K562 (cell line): Measurements from ENCODE around the gene RPS6KL1. TPM values are rescaled to one million over a fixed set of nuclear protein-coding genes. Genes with fewer than 3 reads are reported as not detected.

Source experiments
- ATAC-seq: fragments of 200-7000 bp; cut with Tn5 transposase; 3 replicates; pipeline ENCODE4 v1.9.1; 2020; ENCODE audit warnings: moderate library complexity
- BruUV-seq: library from RNA; stranded (reverse); fragments of 400-500 nt; replicated peaks from 2 replicates; lab custom pipeline; 2021; lab: Mats Ljungman, UMichigan
- CTCF ChIA-PET: fragments of 300-600 bp; formaldehyde crosslinking; extraction: SDS; loops from one replicate; lab custom pipeline; 2021; ENCODE audit warnings: low intra/inter-chr PET ratio; lab: Yijun Ruan, JAX
- POLR2A ChIA-PET: fragments of 300-600, 350-650 bp; sonication (Branson Sonifier 250); formaldehyde crosslinking; extraction: SDS; loops from one replicate; lab custom pipeline; 2021; ENCODE audit warnings: antibody characterized with exemption, inconsistent platforms; lab: Yijun Ruan, JAX
- DNase-seq, 4 experiments: peaks; one replicate each; pipeline versions ENCODE4 v3.0.0 to v3.0.0-alpha.2; 2011 to 2018; ENCODE audit warnings: low spot score in 3 of 4, mixed read lengths in 3 of 4; ENCODE audit errors: extremely low read depth in 1 of 4
- FAIRE-seq: peaks from 2 replicates; lab custom pipeline; 2011; peaks lifted over from hg19 to GRCh38; lab: Jason Lieb, UNC
- H2AFZ ChIP-seq: 2 replicates; pipeline ENCODE4 v1.6.0; 2011; ENCODE audit warnings: low read depth, low read length, control low read depth, inconsistent platforms
- H3K27ac ChIP-seq: fragments of 200-600 bp; 3 replicates; pipeline ENCODE4 v1.8.0; 2011; ENCODE audit warnings: low read depth, mild to moderate bottlenecking, control low read depth, inconsistent platforms, low read length, moderate library complexity, mixed read lengths; ENCODE audit errors: extremely low read depth
- H3K27me3 ChIP-seq, 2 experiments: fragments of 300-600 bp in 1 of 2; 2 replicates in 1 of 2; 3 replicates in 1 of 2; pipeline versions ENCODE4 v1.6.0 to v1.8.0; 2011; ENCODE audit warnings: inconsistent platforms in 2 of 2, low read length in 2 of 2, mild to moderate bottlenecking in 1 of 2, mixed read lengths in 1 of 2, moderate library complexity in 1 of 2; ENCODE audit not compliant: control insufficient read depth in 2 of 2, insufficient read depth in 2 of 2
- H3K36me3 ChIP-seq: fragments of 300-600 bp; 3 replicates; pipeline ENCODE4 v1.8.0; 2011; ENCODE audit warnings: mild to moderate bottlenecking, low read length, inconsistent platforms; ENCODE audit not compliant: control insufficient read depth, insufficient read depth
- H3K4me1 ChIP-seq, 2 experiments: fragments of 200-600 bp in 1 of 2; replicated peaks in 1 of 2; 2 replicates in 1 of 2; 3 replicates in 1 of 2; pipeline versions ENCODE4 v1.5.1 to v1.8.0; 2011; ENCODE audit warnings: inconsistent platforms in 2 of 2, low read length in 2 of 2, mild to moderate bottlenecking in 1 of 2, mixed read lengths in 1 of 2, moderate library complexity in 1 of 2; ENCODE audit not compliant: control insufficient read depth in 2 of 2, insufficient read depth in 2 of 2
- H3K4me2 ChIP-seq: 2 replicates; pipeline ENCODE4 v1.6.1; 2011; ENCODE audit warnings: low read length, control low read depth, inconsistent platforms, mixed read lengths; ENCODE audit not compliant: insufficient read depth
- H3K4me3 ChIP-seq: fragments of 200-600 bp; sonication (generic), shearing (Covaris generic); 2 replicates; pipeline ENCODE4 v1.5.1; 2016; ENCODE audit warnings: control low read depth, inconsistent platforms
- H3K79me2 ChIP-seq: fragments of 200-600 bp; 3 replicates; pipeline ENCODE4 v1.8.0; 2011; ENCODE audit warnings: low read length, inconsistent platforms; ENCODE audit not compliant: control insufficient read depth, insufficient read depth
- H3K9ac ChIP-seq, 2 experiments: 2 replicates each; pipeline versions ENCODE4 v1.6.0 to v1.6.1; 2011; ENCODE audit warnings: low read depth in 2 of 2, low read length in 2 of 2, control low read depth in 1 of 2, inconsistent platforms in 1 of 2, mild to moderate bottlenecking in 1 of 2, mixed read lengths in 1 of 2; ENCODE audit not compliant: insufficient read depth in 1 of 2
- H3K9me1 ChIP-seq: one replicate; pipeline ENCODE4 v1.6.0; 2011; ENCODE audit warnings: inconsistent platforms, mild to moderate bottlenecking, low read length, moderate library complexity; ENCODE audit not compliant: control insufficient read depth, insufficient read depth
- H3K9me3 ChIP-seq: replicated peaks from 2 replicates; pipeline ENCODE4 v1.5.1; 2011; ENCODE audit warnings: low read depth, low read length, inconsistent platforms; ENCODE audit not compliant: control insufficient read depth, insufficient read depth
- H4K20me1 ChIP-seq: replicated peaks from 2 replicates; pipeline ENCODE4 v1.6.1; 2011; ENCODE audit warnings: low read length, inconsistent platforms, mixed read lengths; ENCODE audit not compliant: control insufficient read depth, insufficient read depth
- CREB3 ChIP-seq: fragments of 450-650 bp; conservative IDR thresholded peaks from 2 replicates; pipeline ENCODE4 v1.6.1; 2016; ENCODE audit warnings: missing genetic modification characterization, low read depth, mild to moderate bottlenecking, missing compliant biosample characterization, moderate library complexity
- SP2 ChIP-seq: IDR thresholded peaks from 2 replicates; pipeline ENCODE4 v1.6.1; 2011; ENCODE audit warnings: mild to moderate bottlenecking, low read depth, low read length, moderate library complexity; ENCODE audit not compliant: poor library complexity, severe bottlenecking; ENCODE audit errors: extremely low read depth
- ZNF277 ChIP-seq: fragments of 250-450 bp; sonication (Bioruptor Pico); IDR thresholded peaks from 2 replicates; pipeline ENCODE4 v1.8.0; 2022; ENCODE audit warnings: inconsistent platforms, mild to moderate bottlenecking, moderate library complexity, borderline replicate concordance
- ZNF764 ChIP-seq: fragments of 250-450 bp; sonication (Bioruptor Pico); IDR thresholded peaks from 2 replicates; pipeline ENCODE4 v1.4.0; 2020; ENCODE audit warnings: low read depth, mild to moderate bottlenecking, moderate library complexity
- WGBS: fragments of 100-300 bp; shearing (Covaris generic); methylation state at CpG from one replicate; pipeline ENCODE4 v1.1.6; 2016; ENCODE audit warnings: low coverage, mixed read lengths; ENCODE audit not compliant: insufficient coverage; ENCODE audit errors: missing lambda C conversion rate; 5-methylcytosine and 5-hydroxymethylcytosine counted together
- in situ Hi-C: fragments of 300-500 bp; cut with MboI; formaldehyde crosslinking; loops from 4 replicates; pipeline ENCODE4 v1.15.0; 2018; ENCODE audit warnings: inconsistent platforms, mixed read lengths
- intact Hi-C: fragments of 100-400 bp; cut with micrococcal nuclease; formaldehyde crosslinking; loops from 2 replicates; pipeline ENCODE4 v1.14.2; 2022
- polyA plus RNA-seq, 8 experiments: library from polyadenylated mRNA; depleted of rRNA in 4 of 8; stranded (reverse) in 5 of 8; unstranded in 3 of 8; fragments of >200 nt; fragmentation: Nextera tagmentation in 2 of 8; fragmentation: Illumina TruSeq in 1 of 8; extraction: Ambion mirVana in 2 of 8; extraction: Trizol in 1 of 8; gene quantifications; 2 replicates each; pipeline versions ENCODE4 v1.2.1 to v1.2.3, GENCODE V29; 2011 to 2014; ENCODE audit warnings: inconsistent platforms in 1 of 8, missing spikeins in 1 of 8
- total RNA-seq, 7 experiments: library from RNA; depleted of rRNA in 6 of 7; stranded (reverse); fragments of >200 nt in 6 of 7; fragmentation: Illumina TruSeq in 2 of 7; extraction: Trizol in 2 of 7; gene quantifications; 2 replicates each; pipeline versions ENCODE4 v1.2.1 to v1.2.3, GENCODE V29; 2011 to 2021; ENCODE audit warnings: low replicate concordance in 1 of 7
- TF ChIP-seq, protein P1 (sequence below): fragments of 200-600 bp; sonication (generic); IDR thresholded peaks from one replicate; pipeline ENCODE4 v1.6.1; 2012; ENCODE audit warnings: mild to moderate bottlenecking, low read depth, low read length, inconsistent platforms

RPS6KL1 gene
- total and polyA plus RNA-seq, 9 of the 15 experiments (the other 6 are each of a cell fraction or from before 2014, with no cell fraction given): 0.91 to 15.5 (median 8.1) TPM

DNA sequence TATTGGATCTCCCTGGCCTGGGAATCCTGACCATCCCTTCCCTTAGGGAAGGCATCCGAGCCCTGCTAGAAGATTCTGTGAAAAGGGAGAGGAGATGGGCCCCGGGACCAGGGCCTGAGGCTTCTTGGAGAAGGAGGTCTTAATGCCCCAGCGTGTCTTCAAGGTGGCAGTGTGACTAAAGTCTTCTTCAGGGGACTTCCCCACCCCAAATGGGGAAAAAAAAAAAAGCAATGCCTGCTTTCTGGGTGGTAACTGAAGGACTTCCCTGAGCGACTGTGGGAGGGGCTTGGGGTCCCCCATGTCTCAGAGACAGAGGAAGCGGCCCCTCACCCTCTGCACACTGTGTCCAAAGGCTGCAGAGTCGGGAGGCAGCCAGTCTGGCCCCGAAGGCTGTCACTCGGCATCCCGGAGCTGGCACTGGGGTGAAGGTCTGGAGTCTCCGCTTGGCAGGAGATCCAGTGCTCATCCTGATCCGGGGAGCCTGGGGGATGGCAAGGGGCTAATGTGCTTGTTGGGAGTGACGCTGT is 40.2 kb upstream of the RPS6KL1 start:
- H3K4me2 ChIP-seq: no peak overlapping the region
- H3K9me3 ChIP-seq: no peaks in the 10 kb centered on the region
- H2AFZ ChIP-seq: no peak overlapping the region
- ATAC-seq: no peak
- no peaks in the 10 kb centered on the region for H3K9me1 ChIP-seq
- intact Hi-C loops (no loop called here), in situ Hi-C loops (no loop called here)
- no peak overlapping the region for H3K27ac ChIP-seq
- no peaks in the 10 kb centered on the region for H4K20me1 ChIP-seq
- FAIRE-seq: no peak
- peaks cover 8 to 9% of the 10 kb centered on the region in 2 experiments; a peak in 3 of 5 replicates for H3K4me1 ChIP-seq
- no peak overlapping the region for H3K4me3 ChIP-seq
- POLR2A ChIA-PET: interaction anchor here (0.6 to 2.6 kb wide), 3 partner anchors 8 to 133 kb away, joined by 3 to 8 read pairs (median 5); partner anchors contain the start of gene PGF
- WGBS: 35% methylated on average over 7 of the region's 12 CpGs
- no peak for DNase-seq
- no peaks in the 10 kb centered on the region for H3K79me2 ChIP-seq
- BruUV-seq: no TSS peak
- H3K36me3 ChIP-seq: no peaks in the 10 kb centered on the region
- CTCF ChIA-PET: no interaction called here
- H3K27me3 ChIP-seq: no peaks in the 10 kb centered on the region
- H3K9ac ChIP-seq: peak overlapping the region in 1 of 2 experiments; percentile 45; a peak in 2 of 4 replicates
- TF ChIP-seq CREB3 (tag): no peak
- no peak for TF ChIP-seq ZNF764 (CRISPR knock-in tag)
- TF ChIP-seq ZNF277 (CRISPR knock-in tag): no peak
- no peak for TF ChIP-seq SP2
- TF ChIP-seq, protein P1, sequence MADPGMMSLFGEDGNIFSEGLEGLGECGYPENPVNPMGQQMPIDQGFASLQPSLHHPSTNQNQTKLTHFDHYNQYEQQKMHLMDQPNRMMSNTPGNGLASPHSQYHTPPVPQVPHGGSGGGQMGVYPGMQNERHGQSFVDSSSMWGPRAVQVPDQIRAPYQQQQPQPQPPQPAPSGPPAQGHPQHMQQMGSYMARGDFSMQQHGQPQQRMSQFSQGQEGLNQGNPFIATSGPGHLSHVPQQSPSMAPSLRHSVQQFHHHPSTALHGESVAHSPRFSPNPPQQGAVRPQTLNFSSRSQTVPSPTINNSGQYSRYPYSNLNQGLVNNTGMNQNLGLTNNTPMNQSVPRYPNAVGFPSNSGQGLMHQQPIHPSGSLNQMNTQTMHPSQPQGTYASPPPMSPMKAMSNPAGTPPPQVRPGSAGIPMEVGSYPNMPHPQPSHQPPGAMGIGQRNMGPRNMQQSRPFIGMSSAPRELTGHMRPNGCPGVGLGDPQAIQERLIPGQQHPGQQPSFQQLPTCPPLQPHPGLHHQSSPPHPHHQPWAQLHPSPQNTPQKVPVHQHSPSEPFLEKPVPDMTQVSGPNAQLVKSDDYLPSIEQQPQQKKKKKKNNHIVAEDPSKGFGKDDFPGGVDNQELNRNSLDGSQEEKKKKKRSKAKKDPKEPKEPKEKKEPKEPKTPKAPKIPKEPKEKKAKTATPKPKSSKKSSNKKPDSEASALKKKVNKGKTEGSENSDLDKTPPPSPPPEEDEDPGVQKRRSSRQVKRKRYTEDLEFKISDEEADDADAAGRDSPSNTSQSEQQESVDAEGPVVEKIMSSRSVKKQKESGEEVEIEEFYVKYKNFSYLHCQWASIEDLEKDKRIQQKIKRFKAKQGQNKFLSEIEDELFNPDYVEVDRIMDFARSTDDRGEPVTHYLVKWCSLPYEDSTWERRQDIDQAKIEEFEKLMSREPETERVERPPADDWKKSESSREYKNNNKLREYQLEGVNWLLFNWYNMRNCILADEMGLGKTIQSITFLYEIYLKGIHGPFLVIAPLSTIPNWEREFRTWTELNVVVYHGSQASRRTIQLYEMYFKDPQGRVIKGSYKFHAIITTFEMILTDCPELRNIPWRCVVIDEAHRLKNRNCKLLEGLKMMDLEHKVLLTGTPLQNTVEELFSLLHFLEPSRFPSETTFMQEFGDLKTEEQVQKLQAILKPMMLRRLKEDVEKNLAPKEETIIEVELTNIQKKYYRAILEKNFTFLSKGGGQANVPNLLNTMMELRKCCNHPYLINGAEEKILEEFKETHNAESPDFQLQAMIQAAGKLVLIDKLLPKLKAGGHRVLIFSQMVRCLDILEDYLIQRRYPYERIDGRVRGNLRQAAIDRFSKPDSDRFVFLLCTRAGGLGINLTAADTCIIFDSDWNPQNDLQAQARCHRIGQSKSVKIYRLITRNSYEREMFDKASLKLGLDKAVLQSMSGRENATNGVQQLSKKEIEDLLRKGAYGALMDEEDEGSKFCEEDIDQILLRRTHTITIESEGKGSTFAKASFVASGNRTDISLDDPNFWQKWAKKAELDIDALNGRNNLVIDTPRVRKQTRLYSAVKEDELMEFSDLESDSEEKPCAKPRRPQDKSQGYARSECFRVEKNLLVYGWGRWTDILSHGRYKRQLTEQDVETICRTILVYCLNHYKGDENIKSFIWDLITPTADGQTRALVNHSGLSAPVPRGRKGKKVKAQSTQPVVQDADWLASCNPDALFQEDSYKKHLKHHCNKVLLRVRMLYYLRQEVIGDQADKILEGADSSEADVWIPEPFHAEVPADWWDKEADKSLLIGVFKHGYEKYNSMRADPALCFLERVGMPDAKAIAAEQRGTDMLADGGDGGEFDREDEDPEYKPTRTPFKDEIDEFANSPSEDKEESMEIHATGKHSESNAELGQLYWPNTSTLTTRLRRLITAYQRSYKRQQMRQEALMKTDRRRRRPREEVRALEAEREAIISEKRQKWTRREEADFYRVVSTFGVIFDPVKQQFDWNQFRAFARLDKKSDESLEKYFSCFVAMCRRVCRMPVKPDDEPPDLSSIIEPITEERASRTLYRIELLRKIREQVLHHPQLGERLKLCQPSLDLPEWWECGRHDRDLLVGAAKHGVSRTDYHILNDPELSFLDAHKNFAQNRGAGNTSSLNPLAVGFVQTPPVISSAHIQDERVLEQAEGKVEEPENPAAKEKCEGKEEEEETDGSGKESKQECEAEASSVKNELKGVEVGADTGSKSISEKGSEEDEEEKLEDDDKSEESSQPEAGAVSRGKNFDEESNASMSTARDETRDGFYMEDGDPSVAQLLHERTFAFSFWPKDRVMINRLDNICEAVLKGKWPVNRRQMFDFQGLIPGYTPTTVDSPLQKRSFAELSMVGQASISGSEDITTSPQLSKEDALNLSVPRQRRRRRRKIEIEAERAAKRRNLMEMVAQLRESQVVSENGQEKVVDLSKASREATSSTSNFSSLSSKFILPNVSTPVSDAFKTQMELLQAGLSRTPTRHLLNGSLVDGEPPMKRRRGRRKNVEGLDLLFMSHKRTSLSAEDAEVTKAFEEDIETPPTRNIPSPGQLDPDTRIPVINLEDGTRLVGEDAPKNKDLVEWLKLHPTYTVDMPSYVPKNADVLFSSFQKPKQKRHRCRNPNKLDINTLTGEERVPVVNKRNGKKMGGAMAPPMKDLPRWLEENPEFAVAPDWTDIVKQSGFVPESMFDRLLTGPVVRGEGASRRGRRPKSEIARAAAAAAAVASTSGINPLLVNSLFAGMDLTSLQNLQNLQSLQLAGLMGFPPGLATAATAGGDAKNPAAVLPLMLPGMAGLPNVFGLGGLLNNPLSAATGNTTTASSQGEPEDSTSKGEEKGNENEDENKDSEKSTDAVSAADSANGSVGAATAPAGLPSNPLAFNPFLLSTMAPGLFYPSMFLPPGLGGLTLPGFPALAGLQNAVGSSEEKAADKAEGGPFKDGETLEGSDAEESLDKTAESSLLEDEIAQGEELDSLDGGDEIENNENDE: no peak
